GM12892 (cell line): Measurements from ENCODE around the gene NFATC2.

Source experiments
- POLR2A ChIP-seq: IDR thresholded peaks from 2 replicates; pipeline ENCODE4 v1.6.1; 2011; ENCODE audit warnings: low read depth, low read length, control low read depth
- POLR2AphosphoS5 ChIP-seq: IDR thresholded peaks from 2 replicates; pipeline ENCODE4 v1.6.1; 2011; ENCODE audit warnings: low read depth, low read length, control low read depth
- TAF1 ChIP-seq: IDR thresholded peaks from 2 replicates; pipeline ENCODE4 v1.6.1; 2011; ENCODE audit warnings: low read depth, mild to moderate bottlenecking, control low read depth, low read length, borderline replicate concordance

- TF ChIP-seq POLR2A = no peak
- no peak for TF ChIP-seq POLR2AphosphoS5
- TF ChIP-seq TAF1 = no peak
Measured at GRCh38 chr20:51396365-51396909, 146.1 kb downstream of the NFATC2 start.
